HEK293 (cell line): Measurements from ENCODE around the gene PRR5.

Experiments
- CTCF ChIA-PET: fragments of 350-600 bp; formaldehyde crosslinking; extraction: SDS; loops from one replicate; lab custom pipeline; 2021; ENCODE audit warnings: antibody characterized with exemption; lab: Yijun Ruan, JAX
- POLR2A ChIA-PET: fragments of 300-600 bp; formaldehyde crosslinking; extraction: SDS; loops from one replicate; lab custom pipeline; 2020; ENCODE audit warnings: antibody characterized with exemption, inconsistent platforms; lab: Yijun Ruan, JAX
- H3K27ac ChIP-seq: fragments of 200-500 bp; sonication (Bioruptor generic); 2 replicates; pipeline ENCODE4 v1.5.1; 2014; ENCODE audit warnings: low read depth, low read length, control low read depth, inconsistent platforms; ENCODE audit errors: extremely low read depth
- H3K36me3 ChIP-seq, 2 experiments: fragments of 200-500 bp in 1 of 2; sonication (Bioruptor generic) in 1 of 2; 1 replicate in 1 of 2; 2 replicates in 1 of 2; pipeline ENCODE4 v1.5.1; 2014 to 2017; ENCODE audit warnings: inconsistent platforms in 2 of 2, low read length in 2 of 2; ENCODE audit not compliant: control insufficient read depth in 2 of 2, insufficient read depth in 1 of 2
- H3K4me1 ChIP-seq: fragments of 200-500 bp; sonication (Bioruptor generic); 2 replicates; pipeline ENCODE4 v1.5.1; 2014; ENCODE audit warnings: mild to moderate bottlenecking, low read length, inconsistent platforms; ENCODE audit not compliant: control insufficient read depth, insufficient read depth
- H3K4me3 ChIP-seq: 2 replicates; pipeline ENCODE4 v1.5.1; 2011; ENCODE audit warnings: low read depth, mild to moderate bottlenecking, control low read depth, low read length, moderate library complexity
- H3K9me3 ChIP-seq: fragments of 200-500 bp; sonication (Bioruptor generic); 2 replicates; pipeline ENCODE4 v1.5.1; 2014; ENCODE audit warnings: low read depth, low read length, inconsistent platforms; ENCODE audit not compliant: control insufficient read depth, insufficient read depth
- GLIS1 ChIP-seq: fragments of 450-650 bp; formaldehyde crosslinking; IDR thresholded peaks from 2 replicates; pipeline ENCODE4 v1.5.1; 2016; ENCODE audit warnings: missing biosample characterization, missing genetic modification characterization
- KLF1 ChIP-seq: fragments of 450-650 bp; formaldehyde crosslinking; IDR thresholded peaks from 2 replicates; pipeline ENCODE4 v1.5.1; 2016; ENCODE audit warnings: missing biosample characterization, missing genetic modification characterization
- KLF10 ChIP-seq: fragments of 450-650 bp; IDR thresholded peaks from 2 replicates; pipeline ENCODE4 v1.5.1; 2018; ENCODE audit warnings: missing biosample characterization, mild to moderate bottlenecking, missing genetic modification characterization
- KLF8 ChIP-seq: fragments of 450-650 bp; formaldehyde crosslinking; IDR thresholded peaks from 2 replicates; pipeline ENCODE4 v1.5.1; 2016; ENCODE audit warnings: missing biosample characterization, missing genetic modification characterization
- MYNN ChIP-seq: fragments of 450-650 bp; formaldehyde crosslinking; IDR thresholded peaks from 2 replicates; pipeline ENCODE4 v1.5.1; 2016; ENCODE audit warnings: missing biosample characterization, missing genetic modification characterization, borderline replicate concordance
- PRDM10 ChIP-seq: fragments of 450-650 bp; formaldehyde crosslinking; IDR thresholded peaks from 2 replicates; pipeline ENCODE4 v1.5.1; 2016; ENCODE audit warnings: missing biosample characterization, missing genetic modification characterization
- WT1 ChIP-seq: fragments of 450-650 bp; formaldehyde crosslinking; IDR thresholded peaks from 2 replicates; pipeline ENCODE4 v1.5.1; 2016; ENCODE audit warnings: missing biosample characterization, missing genetic modification characterization
- ZEB2 ChIP-seq: fragments of 450-650 bp; formaldehyde crosslinking; IDR thresholded peaks from 2 replicates; pipeline ENCODE4 v1.5.1; 2016; ENCODE audit warnings: missing biosample characterization, missing genetic modification characterization
- ZFP37 ChIP-seq: fragments of 450-650 bp; formaldehyde crosslinking; IDR thresholded peaks from 2 replicates; pipeline ENCODE4 v1.5.1; 2016; ENCODE audit warnings: missing biosample characterization, missing genetic modification characterization
- ZNF132 ChIP-seq: fragments of 450-650 bp; formaldehyde crosslinking; IDR thresholded peaks from 2 replicates; pipeline ENCODE4 v1.5.1; 2017; ENCODE audit warnings: missing biosample characterization, missing genetic modification characterization, borderline replicate concordance
- ZNF175 ChIP-seq: fragments of 450-650 bp; formaldehyde crosslinking; IDR thresholded peaks from 2 replicates; pipeline ENCODE4 v1.5.1; 2016; ENCODE audit warnings: missing biosample characterization, missing genetic modification characterization
- ZNF19 ChIP-seq: fragments of 450-650 bp; formaldehyde crosslinking; IDR thresholded peaks from 2 replicates; pipeline ENCODE4; 2016; ENCODE audit warnings: missing biosample characterization, missing genetic modification characterization, low read depth
- ZNF2 ChIP-seq: fragments of 450-650 bp; formaldehyde crosslinking; IDR thresholded peaks from 2 replicates; pipeline ENCODE4 v1.5.1; 2016; ENCODE audit warnings: missing biosample characterization, missing genetic modification characterization
- ZNF214 ChIP-seq: fragments of 450-650 bp; formaldehyde crosslinking; IDR thresholded peaks from 2 replicates; pipeline ENCODE4 v1.5.1; 2017; ENCODE audit warnings: missing biosample characterization, mild to moderate bottlenecking, missing genetic modification characterization, borderline replicate concordance
- ZNF26 ChIP-seq: fragments of 450-650 bp; formaldehyde crosslinking; IDR thresholded peaks from 2 replicates; pipeline ENCODE4 v1.5.1; 2016; ENCODE audit warnings: missing biosample characterization, missing genetic modification characterization
- ZNF514 ChIP-seq: fragments of 450-650 bp; formaldehyde crosslinking; IDR thresholded peaks from 2 replicates; pipeline ENCODE4 v1.5.1; 2016; ENCODE audit warnings: missing biosample characterization, missing genetic modification characterization
- ZNF529 ChIP-seq: fragments of 450-650 bp; formaldehyde crosslinking; IDR thresholded peaks from 2 replicates; pipeline ENCODE4 v1.5.1; 2017; ENCODE audit warnings: missing genetic modification characterization, missing biosample characterization; ENCODE audit not compliant: insufficient replicate concordance
- ZNF548 ChIP-seq: fragments of 450-650 bp; formaldehyde crosslinking; IDR thresholded peaks from 2 replicates; pipeline ENCODE4 v1.5.1; 2016; ENCODE audit warnings: missing biosample characterization, missing genetic modification characterization
- ZNF677 ChIP-seq: fragments of 450-650 bp; IDR thresholded peaks from 2 replicates; pipeline ENCODE4 v1.5.0; 2018; ENCODE audit warnings: missing biosample characterization, mild to moderate bottlenecking, missing genetic modification characterization, moderate library complexity
- TF ChIP-seq, protein P1 (sequence below): fragments of 450-650 bp; formaldehyde crosslinking; IDR thresholded peaks from 2 replicates; pipeline ENCODE4 v1.5.1; 2017; ENCODE audit warnings: missing biosample characterization, mild to moderate bottlenecking, missing genetic modification characterization, moderate library complexity
- TF ChIP-seq, protein P2 (sequence below): fragments of 450-650 bp; formaldehyde crosslinking; IDR thresholded peaks from 2 replicates; pipeline ENCODE4 v1.5.1; 2017; ENCODE audit warnings: missing biosample characterization, missing genetic modification characterization
- TF ChIP-seq, protein P3 (sequence below): fragments of 450-650 bp; formaldehyde crosslinking; IDR thresholded peaks from 2 replicates; pipeline ENCODE4 v1.5.1; 2017; ENCODE audit warnings: missing biosample characterization, missing genetic modification characterization

The PRR5 gene

GRCh38 chr22:44780876-44781449 lies 79.0 kb downstream of the PRR5 start:
- no peaks in the 10 kb centered on the region for H3K9me3 ChIP-seq
- POLR2A ChIA-PET = no interaction called here

GRCh38 chr22:44782363-44782963 lies 80.5 kb downstream of the PRR5 start:
- Histone ChIP-seq H3K9me3 (no peaks in the 10 kb centered on the region), H3K4me1 (0 out of 2 replicates have a peak, but pooled peaks cover under 1% of the 10 kb centered on the region), H3K36me3 (peaks cover 3 to 6% of the 10 kb centered on the region in 2 experiments; a peak in 2 of 3 replicates), H3K4me3 (no peak overlapping the region), H3K27ac (no peak overlapping the region)
- TF ChIP-seq GLIS1 (tag by site-specific recombination) (no peak), ZNF548 (no peak), ZNF677 (tag by site-specific recombination) (no peak), KLF1 (tag by site-specific recombination) (0 out of 2 replicates have a peak, but pooled peaks have one; percentile 26), KLF10 (tag by site-specific recombination) (no peak), ZNF26 (tag by site-specific recombination) (no peak), WT1 (tag by site-specific recombination) (0 out of 2 replicates have a peak, but pooled peaks have one; percentile 33), ZNF19 (tag by site-specific recombination) (no peak)
- TF ChIP-seq, protein P1, sequence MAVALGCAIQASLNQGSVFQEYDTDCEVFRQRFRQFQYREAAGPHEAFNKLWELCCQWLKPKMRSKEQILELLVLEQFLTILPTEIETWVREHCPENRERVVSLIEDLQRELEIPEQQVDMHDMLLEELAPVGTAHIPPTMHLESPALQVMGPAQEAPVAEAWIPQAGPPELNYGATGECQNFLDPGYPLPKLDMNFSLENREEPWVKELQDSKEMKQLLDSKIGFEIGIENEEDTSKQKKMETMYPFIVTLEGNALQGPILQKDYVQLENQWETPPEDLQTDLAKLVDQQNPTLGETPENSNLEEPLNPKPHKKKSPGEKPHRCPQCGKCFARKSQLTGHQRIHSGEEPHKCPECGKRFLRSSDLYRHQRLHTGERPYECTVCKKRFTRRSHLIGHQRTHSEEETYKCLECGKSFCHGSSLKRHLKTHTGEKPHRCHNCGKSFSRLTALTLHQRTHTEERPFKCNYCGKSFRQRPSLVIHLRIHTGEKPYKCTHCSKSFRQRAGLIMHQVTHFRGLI = no peak
- TF ChIP-seq, protein P2, sequence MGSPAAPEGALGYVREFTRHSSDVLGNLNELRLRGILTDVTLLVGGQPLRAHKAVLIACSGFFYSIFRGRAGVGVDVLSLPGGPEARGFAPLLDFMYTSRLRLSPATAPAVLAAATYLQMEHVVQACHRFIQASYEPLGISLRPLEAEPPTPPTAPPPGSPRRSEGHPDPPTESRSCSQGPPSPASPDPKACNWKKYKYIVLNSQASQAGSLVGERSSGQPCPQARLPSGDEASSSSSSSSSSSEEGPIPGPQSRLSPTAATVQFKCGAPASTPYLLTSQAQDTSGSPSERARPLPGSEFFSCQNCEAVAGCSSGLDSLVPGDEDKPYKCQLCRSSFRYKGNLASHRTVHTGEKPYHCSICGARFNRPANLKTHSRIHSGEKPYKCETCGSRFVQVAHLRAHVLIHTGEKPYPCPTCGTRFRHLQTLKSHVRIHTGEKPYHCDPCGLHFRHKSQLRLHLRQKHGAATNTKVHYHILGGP (tag by site-specific recombination) = no peak
- TF ChIP-seq, protein P3, sequence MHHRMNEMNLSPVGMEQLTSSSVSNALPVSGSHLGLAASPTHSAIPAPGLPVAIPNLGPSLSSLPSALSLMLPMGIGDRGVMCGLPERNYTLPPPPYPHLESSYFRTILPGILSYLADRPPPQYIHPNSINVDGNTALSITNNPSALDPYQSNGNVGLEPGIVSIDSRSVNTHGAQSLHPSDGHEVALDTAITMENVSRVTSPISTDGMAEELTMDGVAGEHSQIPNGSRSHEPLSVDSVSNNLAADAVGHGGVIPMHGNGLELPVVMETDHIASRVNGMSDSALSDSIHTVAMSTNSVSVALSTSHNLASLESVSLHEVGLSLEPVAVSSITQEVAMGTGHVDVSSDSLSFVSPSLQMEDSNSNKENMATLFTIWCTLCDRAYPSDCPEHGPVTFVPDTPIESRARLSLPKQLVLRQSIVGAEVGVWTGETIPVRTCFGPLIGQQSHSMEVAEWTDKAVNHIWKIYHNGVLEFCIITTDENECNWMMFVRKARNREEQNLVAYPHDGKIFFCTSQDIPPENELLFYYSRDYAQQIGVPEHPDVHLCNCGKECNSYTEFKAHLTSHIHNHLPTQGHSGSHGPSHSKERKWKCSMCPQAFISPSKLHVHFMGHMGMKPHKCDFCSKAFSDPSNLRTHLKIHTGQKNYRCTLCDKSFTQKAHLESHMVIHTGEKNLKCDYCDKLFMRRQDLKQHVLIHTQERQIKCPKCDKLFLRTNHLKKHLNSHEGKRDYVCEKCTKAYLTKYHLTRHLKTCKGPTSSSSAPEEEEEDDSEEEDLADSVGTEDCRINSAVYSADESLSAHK (tag by site-specific recombination) = peak; percentile 88
- ChIA-PET POLR2A (no interaction called here), CTCF (interaction anchor here (0.6 kb wide), 1 partner anchor 324 kb away, joined by 3 read pairs; no protein-coding TSS in a partner anchor)

More at GRCh38 chr22:44780876-44781449, 79.0 kb downstream of the PRR5 start:
- no peak overlapping the region for H3K27ac ChIP-seq
- TF ChIP-seq ZEB2 (tag by site-specific recombination) (no peak), ZNF2 (tag by site-specific recombination) (no peak), ZNF175 (tag by site-specific recombination) (no peak), ZNF132 (tag by site-specific recombination) (no peak), KLF8 (no peak), ZNF514 (tag by site-specific recombination) (no peak), PRDM10 (tag by site-specific recombination) (no peak), ZNF214 (tag by site-specific recombination) (no peak), ZNF529 (tag by site-specific recombination) (no peak), ZFP37 (tag by site-specific recombination) (no peak), MYNN (no peak)
- H3K36me3 ChIP-seq = no peaks in the 10 kb centered on the region; a peak in 1 of 3 replicates
- peaks cover 5% of the 10 kb centered on the region; the same call in 1 of the 2 replicates for H3K4me1 ChIP-seq
- CTCF ChIA-PET = no interaction called here
- no peak overlapping the region for H3K4me3 ChIP-seq
